ENCODE data around the gene MYBPC1. TPM values are rescaled to one million over a fixed set of nuclear protein-coding genes. Genes with fewer than 3 reads are reported as not detected.
A peak's percentile ranks its signal among the peaks of the same experiment; 100 is the strongest.
"Not testable (repeated sequence)": the region's sequence is repeated elsewhere in the genome, so short reads cannot be mapped to it uniquely, and the experiment has no call there.

MYBPC1 gene
- total RNA-seq, 1 experiment from 2014 or later: not detected

GRCh38 chr12:101703487-101703886, 108.7 kb downstream of the MYBPC1 start:
- DNase-seq: peak; percentile 40
- Histone ChIP-seq H3K36me3 (replicated peaks; ENCODE audit: control insufficient read depth, insufficient read depth, low read length) (no peaks in the 10 kb centered on the region), H3K27me3 (ENCODE audit: control insufficient read depth, insufficient read depth, low read length) (no peaks in the 10 kb centered on the region), H3K4me3 (ENCODE audit: insufficient read depth, low read depth, low read length) (no peak overlapping the region)

GRCh38 chr12:101706403-101706802, 111.6 kb downstream of the MYBPC1 start:
- H3K36me3 ChIP-seq (replicated peaks; ENCODE audit: control insufficient read depth, insufficient read depth, low read length): no peaks in the 10 kb centered on the region
- DNase-seq: no peak
- H3K27me3 ChIP-seq (ENCODE audit: control insufficient read depth, insufficient read depth, low read length): no peaks in the 10 kb centered on the region
- no peak overlapping the region for H3K4me3 ChIP-seq (ENCODE audit: insufficient read depth, low read depth, low read length)

DNA sequence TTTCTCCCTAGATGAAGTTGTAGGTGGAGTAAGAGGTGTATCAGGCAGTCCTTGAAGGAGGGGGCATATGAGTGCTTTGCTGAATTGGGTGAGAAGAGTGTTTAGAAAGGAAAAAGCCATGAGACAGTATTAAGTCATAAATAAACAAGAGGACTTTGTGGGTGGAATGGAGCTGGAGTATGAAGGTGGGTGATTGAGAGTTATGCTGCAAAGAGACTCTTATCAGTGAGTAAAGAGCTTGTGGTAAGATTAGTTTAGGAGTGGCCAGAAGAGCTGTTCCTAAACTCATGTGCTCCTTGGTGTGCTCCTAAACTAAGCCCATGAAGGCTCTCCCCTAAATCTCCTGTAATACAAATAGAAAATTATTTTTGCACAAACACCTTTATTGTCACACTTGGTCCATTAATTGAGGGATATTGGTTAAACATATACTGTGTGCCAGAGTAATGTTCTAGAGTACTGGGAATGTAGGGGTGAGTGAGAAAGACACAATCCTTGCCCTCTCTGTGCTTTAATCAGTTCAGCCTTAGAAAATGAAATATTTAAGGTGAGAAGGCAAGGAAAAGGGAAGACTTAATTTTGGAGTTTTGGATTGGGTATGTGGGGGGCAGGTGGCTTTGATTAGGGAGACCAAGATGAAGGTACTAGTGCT, 112.5 kb downstream of the MYBPC1 start:
- H3K36me3 ChIP-seq (replicated peaks; ENCODE audit: control insufficient read depth, insufficient read depth, low read length): no peaks in the 10 kb centered on the region
- no peak for DNase-seq
- no peak overlapping the region for H3K4me3 ChIP-seq (ENCODE audit: insufficient read depth, low read depth, low read length)
- no peaks in the 10 kb centered on the region for H3K27me3 ChIP-seq (ENCODE audit: control insufficient read depth, insufficient read depth, low read length)

- Histone ChIP-seq H3K36me3 (replicated peaks; ENCODE audit: control insufficient read depth, insufficient read depth, low read length) (no peaks in the 10 kb centered on the region), H3K4me3 (ENCODE audit: insufficient read depth, low read depth, low read length) (no peak overlapping the region), H3K27me3 (ENCODE audit: control insufficient read depth, insufficient read depth, low read length) (no peaks in the 10 kb centered on the region)
- DNase-seq: no peak
Measured at GRCh38 chr12:101710288-101710687, 115.5 kb downstream of the MYBPC1 start.

GRCh38 chr12:101713059-101713682, 118.4 kb downstream of the MYBPC1 start:
- Histone ChIP-seq H3K27me3 (ENCODE audit: control insufficient read depth, insufficient read depth, low read length) (no peaks in the 10 kb centered on the region), H3K4me3 (ENCODE audit: insufficient read depth, low read depth, low read length) (no peak overlapping the region), H3K36me3 (replicated peaks; ENCODE audit: control insufficient read depth, insufficient read depth, low read length) (no peaks in the 10 kb centered on the region)
- no peak for DNase-seq

GRCh38 chr12:101713930-101714329, 119.2 kb downstream of the MYBPC1 start:
- H3K36me3 ChIP-seq (replicated peaks; ENCODE audit: control insufficient read depth, insufficient read depth, low read length): no peaks in the 10 kb centered on the region
- H3K4me3 ChIP-seq (ENCODE audit: insufficient read depth, low read depth, low read length): no peak overlapping the region
- DNase-seq: no peak
- no peaks in the 10 kb centered on the region for H3K27me3 ChIP-seq (ENCODE audit: control insufficient read depth, insufficient read depth, low read length)

GRCh38 chr12:101714877-101715444, 120.2 kb downstream of the MYBPC1 start:
- H3K27me3 ChIP-seq (ENCODE audit: control insufficient read depth, insufficient read depth, low read length): no peaks in the 10 kb centered on the region
- no peak for DNase-seq
- no peaks in the 10 kb centered on the region for H3K36me3 ChIP-seq (replicated peaks; ENCODE audit: control insufficient read depth, insufficient read depth, low read length)
- H3K4me3 ChIP-seq (ENCODE audit: insufficient read depth, low read depth, low read length): no peak overlapping the region

DNA sequence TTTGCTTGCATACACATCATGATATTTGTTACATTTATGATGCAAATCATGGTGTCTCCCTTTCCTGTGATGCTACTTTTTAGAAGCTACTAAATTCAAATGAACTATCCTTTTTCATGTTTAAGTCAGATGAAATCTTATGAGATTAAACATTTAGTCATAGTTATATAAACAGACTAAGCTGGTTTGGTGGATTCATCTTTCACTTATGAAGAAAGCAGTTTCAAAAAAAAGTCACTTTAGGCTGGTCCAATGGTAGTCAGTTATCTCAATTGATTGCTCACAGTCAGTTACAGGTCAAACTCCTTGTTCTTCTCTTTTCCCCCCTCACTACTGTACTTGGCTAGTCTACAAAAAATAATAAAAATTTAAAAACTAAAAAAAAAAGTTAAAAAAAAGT, 124.8 kb downstream of the MYBPC1 start:
- DNase-seq: no peak
- Histone ChIP-seq H3K4me3 (ENCODE audit: insufficient read depth, low read depth, low read length) (no peak overlapping the region), H3K36me3 (replicated peaks; ENCODE audit: control insufficient read depth, insufficient read depth, low read length) (no peaks in the 10 kb centered on the region; the same call in 1 of the 2 replicates), H3K27me3 (ENCODE audit: control insufficient read depth, insufficient read depth, low read length) (no peaks in the 10 kb centered on the region)

DNA sequence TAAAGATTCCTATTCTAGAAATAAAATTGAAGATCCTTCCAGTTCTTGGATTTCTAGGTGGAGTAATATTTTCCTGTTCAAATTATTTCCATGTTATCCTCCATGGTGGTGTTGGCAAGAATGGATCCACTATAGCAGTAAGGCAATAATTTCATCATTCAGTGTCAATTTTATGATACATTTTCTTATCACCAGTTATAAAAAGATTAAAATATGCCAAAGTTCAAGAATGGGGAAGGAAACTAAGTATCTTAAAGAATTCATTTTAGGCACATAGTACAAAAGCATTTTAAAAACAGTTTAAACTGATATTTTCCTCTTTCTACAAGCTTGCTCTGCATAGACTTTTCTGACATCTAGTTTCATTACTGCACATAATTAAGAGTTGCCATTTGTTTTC, 125.3 kb downstream of the MYBPC1 start:
- DNase-seq: no peak
- no peak overlapping the region for H3K4me3 ChIP-seq (ENCODE audit: insufficient read depth, low read depth, low read length)
- no peaks in the 10 kb centered on the region; the same call in 1 of the 2 replicates for H3K36me3 ChIP-seq (replicated peaks; ENCODE audit: control insufficient read depth, insufficient read depth, low read length)
- H3K27me3 ChIP-seq (ENCODE audit: control insufficient read depth, insufficient read depth, low read length): no peaks in the 10 kb centered on the region

- no peaks in the 10 kb centered on the region for H3K27me3 ChIP-seq (ENCODE audit: control insufficient read depth, insufficient read depth, low read length)
- no peaks in the 10 kb centered on the region; the same call in 1 of the 2 replicates for H3K36me3 ChIP-seq (replicated peaks; ENCODE audit: control insufficient read depth, insufficient read depth, low read length)
- DNase-seq: no peak
- no peak overlapping the region for H3K4me3 ChIP-seq (ENCODE audit: insufficient read depth, low read depth, low read length)
Measured at GRCh38 chr12:101722392-101722791, 127.6 kb downstream of the MYBPC1 start.

- DNase-seq: no peak
- H3K36me3 ChIP-seq (replicated peaks; ENCODE audit: control insufficient read depth, insufficient read depth, low read length): no peaks in the 10 kb centered on the region; the same call in 1 of the 2 replicates
Measured at GRCh38 chr12:101727098-101727497, 132.3 kb downstream of the MYBPC1 start.

GRCh38 chr12:101729842-101730241, 135.1 kb downstream of the MYBPC1 start:
- H3K36me3 ChIP-seq (replicated peaks; ENCODE audit: control insufficient read depth, insufficient read depth, low read length): no peaks in the 10 kb centered on the region

More at GRCh38 chr12:101727098-101727497, 132.3 kb downstream of the MYBPC1 start:
- Histone ChIP-seq H3K4me3 (ENCODE audit: insufficient read depth, low read depth, low read length) (no peak overlapping the region), H3K27me3 (ENCODE audit: control insufficient read depth, insufficient read depth, low read length) (no peaks in the 10 kb centered on the region)

DNA sequence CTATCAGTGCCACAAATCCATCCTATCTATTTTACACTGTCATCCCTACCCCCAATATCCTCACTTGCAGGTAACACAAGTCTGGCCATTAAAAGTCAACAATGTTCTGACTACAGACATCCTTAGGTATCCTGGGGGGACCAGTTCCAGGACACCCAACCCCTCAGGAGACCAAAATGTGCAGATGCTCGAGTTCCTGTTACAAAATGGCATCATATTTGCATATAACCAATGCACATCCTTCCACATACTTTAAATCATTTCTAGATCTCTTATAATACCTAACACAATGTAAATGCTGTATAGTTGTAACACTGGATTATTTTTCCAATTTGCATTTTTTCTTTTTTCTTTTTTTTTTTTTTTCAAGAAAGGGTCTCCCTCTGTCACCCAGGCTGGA, 137.5 kb downstream of the MYBPC1 start:
- Histone ChIP-seq H3K4me3 (ENCODE audit: insufficient read depth, low read depth, low read length) (no peak overlapping the region), H3K36me3 (replicated peaks; ENCODE audit: control insufficient read depth, insufficient read depth, low read length) (no peaks in the 10 kb centered on the region), H3K27me3 (ENCODE audit: control insufficient read depth, insufficient read depth, low read length) (no peaks in the 10 kb centered on the region)
- DNase-seq: no peak

More at GRCh38 chr12:101729842-101730241, 135.1 kb downstream of the MYBPC1 start:
- Histone ChIP-seq H3K27me3 (ENCODE audit: control insufficient read depth, insufficient read depth, low read length) (no peaks in the 10 kb centered on the region), H3K4me3 (ENCODE audit: insufficient read depth, low read depth, low read length) (no peak overlapping the region)
- no peak for DNase-seq

DNA sequence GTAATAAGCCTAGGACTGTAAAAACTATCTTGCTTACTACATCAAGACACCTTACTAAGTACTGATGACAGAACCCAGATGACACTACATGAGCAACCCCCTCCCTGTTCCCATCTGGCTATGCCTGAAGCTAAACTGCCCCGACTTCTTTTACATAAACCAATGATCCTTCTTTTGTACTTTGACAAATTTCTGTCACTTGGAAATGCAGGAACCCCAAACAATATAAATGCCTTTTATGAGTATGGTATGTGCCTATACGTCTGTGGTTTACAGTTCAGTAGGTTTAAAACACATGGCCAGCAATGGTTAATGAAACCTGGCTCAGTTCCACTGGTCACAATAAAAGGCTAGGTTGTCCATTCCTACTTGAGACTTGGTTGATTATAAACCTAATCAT, 138.4 kb downstream of the MYBPC1 start:
- Histone ChIP-seq H3K4me3 (ENCODE audit: insufficient read depth, low read depth, low read length) (no peak overlapping the region), H3K36me3 (replicated peaks; ENCODE audit: control insufficient read depth, insufficient read depth, low read length) (no peaks in the 10 kb centered on the region), H3K27me3 (ENCODE audit: control insufficient read depth, insufficient read depth, low read length) (no peaks in the 10 kb centered on the region)
- DNase-seq: no peak

GRCh38 chr12:101734482-101734881, 139.7 kb downstream of the MYBPC1 start:
- not testable (repeated sequence) for H3K36me3 ChIP-seq (replicated peaks; ENCODE audit: control insufficient read depth, insufficient read depth, low read length); H3K27me3 ChIP-seq (ENCODE audit: control insufficient read depth, insufficient read depth, low read length); DNase-seq; H3K4me3 ChIP-seq (ENCODE audit: insufficient read depth, low read depth, low read length)

Data from H7 (cell line).